ENCODE data around the gene PSTPIP1.

The PSTPIP1 gene

GRCh38 chr15:77012117-77012712 is 17.3 kb downstream of the PSTPIP1 start:
- TF ChIP-seq ZFP30 (CRISPR knock-in tag; IDR thresholded peaks at IDR 0.05) (no peak), ZNF565 (CRISPR knock-in tag; conservative IDR thresholded peaks at IDR 0.05; ENCODE audit: low read depth) (no peak), CREB5 (CRISPR knock-in tag; IDR thresholded peaks at IDR 0.05; ENCODE audit: low read depth) (no peak), BACH2 (CRISPR knock-in tag; IDR thresholded peaks at IDR 0.05; ENCODE audit: borderline replicate concordance) (no peak), PATZ1 (CRISPR knock-in tag; IDR thresholded peaks at IDR 0.05; ENCODE audit: borderline replicate concordance) (no peak), ARNTL (CRISPR knock-in tag; IDR thresholded peaks at IDR 0.05; ENCODE audit: borderline replicate concordance, low read depth) (no peak), ZFP3 (CRISPR knock-in tag; IDR thresholded peaks at IDR 0.05) (no peak), ISL1 (CRISPR knock-in tag; IDR thresholded peaks at IDR 0.05) (no peak), CSRNP3 (CRISPR knock-in tag; IDR thresholded peaks at IDR 0.05) (no peak)
- ATAC-seq, result no peak

- ATAC-seq, result no peak
- TF ChIP-seq PATZ1 (CRISPR knock-in tag; IDR thresholded peaks at IDR 0.05; ENCODE audit: borderline replicate concordance) (no peak), ZFP3 (CRISPR knock-in tag; IDR thresholded peaks at IDR 0.05) (no peak), PPARA (CRISPR knock-in tag; IDR thresholded peaks at IDR 0.05; ENCODE audit: borderline replicate concordance) (no peak)
Measured at GRCh38 chr15:77012868-77013267, 17.9 kb downstream of the PSTPIP1 start.

- TF ChIP-seq SNAI2 (CRISPR knock-in tag; IDR thresholded peaks at IDR 0.05) (no peak), ISL1 (CRISPR knock-in tag; IDR thresholded peaks at IDR 0.05) (no peak), RARB (CRISPR knock-in tag; IDR thresholded peaks at IDR 0.05) (no peak)
- ATAC-seq, result no peak
Measured at GRCh38 chr15:77013776-77014131, 18.8 kb downstream of the PSTPIP1 start.

- no peak for ATAC-seq
- TF ChIP-seq TSHZ2 (CRISPR knock-in tag; IDR thresholded peaks at IDR 0.05) (no peak), RARB (CRISPR knock-in tag; IDR thresholded peaks at IDR 0.05) (no peak), CSDC2 (CRISPR knock-in tag; IDR thresholded peaks at IDR 0.05) (no peak), SNAI2 (CRISPR knock-in tag; IDR thresholded peaks at IDR 0.05) (no peak), CREB5 (CRISPR knock-in tag; IDR thresholded peaks at IDR 0.05; ENCODE audit: low read depth) (no peak), ARNTL (CRISPR knock-in tag; IDR thresholded peaks at IDR 0.05; ENCODE audit: borderline replicate concordance, low read depth) (no peak), ZNF565 (CRISPR knock-in tag; conservative IDR thresholded peaks at IDR 0.05; ENCODE audit: low read depth) (no peak), ZFP3 (CRISPR knock-in tag; IDR thresholded peaks at IDR 0.05) (no peak), CSRNP3 (CRISPR knock-in tag; IDR thresholded peaks at IDR 0.05) (no peak), PATZ1 (CRISPR knock-in tag; IDR thresholded peaks at IDR 0.05; ENCODE audit: borderline replicate concordance) (no peak), TCF4 (CRISPR knock-in tag; IDR thresholded peaks at IDR 0.05; ENCODE audit: borderline replicate concordance) (no peak), PPARA (CRISPR knock-in tag; IDR thresholded peaks at IDR 0.05; ENCODE audit: borderline replicate concordance) (no peak), GLIS3 (CRISPR knock-in tag; IDR thresholded peaks at IDR 0.05) (no peak), ZNF8 (CRISPR knock-in tag; IDR thresholded peaks at IDR 0.05) (no peak), ISL1 (CRISPR knock-in tag; IDR thresholded peaks at IDR 0.05) (no peak)
Measured at GRCh38 chr15:77014132-77015081, 19.5 kb downstream of the PSTPIP1 start.

Measured in SK-N-SH treated with all-trans-retinoic acid at 6 μM for 48 hours (cell line).